Activated CD8-positive, alpha-beta memory T cell treated with anti-CD3 and anti-CD28 coated beads, Interleukin-2, amount 50 U/mL, for 4 hours (primary cell): Measurements from ENCODE around the gene SEMA3D.

ENCODE experiments used
- DNase-seq: peaks from one replicate; pipeline ENCODE4 v3.0.0-alpha.2; 2020

SEMA3D gene

DNA sequence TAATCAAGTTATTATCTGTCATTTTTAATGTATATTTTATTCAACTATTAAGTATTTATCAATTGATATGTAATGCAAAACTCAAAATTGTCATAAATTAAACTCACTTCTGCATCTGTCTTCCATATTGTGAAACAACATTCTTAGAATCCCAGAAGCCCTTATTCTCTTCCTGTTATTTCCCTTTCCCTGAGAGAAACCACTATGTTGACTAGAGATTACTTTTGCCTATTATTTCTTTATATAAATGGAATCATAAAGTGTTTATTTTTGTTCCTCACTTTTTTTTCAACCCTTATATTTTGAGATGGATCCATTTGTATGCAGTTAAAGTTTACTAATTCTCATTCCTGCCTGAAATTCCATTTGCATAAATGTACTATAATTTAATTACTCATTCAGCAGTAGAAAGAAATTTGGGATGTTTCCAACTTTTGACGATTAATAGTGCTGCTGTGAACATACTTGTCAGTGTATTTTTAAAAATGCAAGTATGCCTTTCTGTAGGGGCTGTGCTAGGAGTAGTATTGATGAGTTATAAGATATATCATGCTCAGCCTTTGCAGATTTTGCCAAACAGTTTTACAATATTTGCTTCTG lies 211.2 kb downstream of the SEMA3D start:
- no peak for DNase-seq

DNA sequence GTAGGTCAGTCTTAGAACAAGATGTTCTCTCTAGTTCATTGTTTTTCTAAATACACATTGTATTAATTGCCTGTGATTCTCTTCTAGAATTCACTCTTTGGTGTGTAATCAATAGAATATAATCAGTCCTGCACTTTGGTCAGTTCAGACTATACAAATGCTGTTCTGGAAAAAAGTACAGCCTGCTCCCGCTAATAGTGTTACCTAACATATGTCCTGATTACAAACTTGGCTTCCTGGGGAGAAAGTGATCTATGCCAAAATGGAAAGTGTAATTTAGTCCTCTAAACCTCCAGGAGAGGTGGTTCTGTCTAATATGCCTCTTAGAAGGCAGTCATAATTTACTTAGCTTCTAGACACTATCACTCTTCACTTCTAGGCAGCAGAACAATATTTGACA lies 215.5 kb downstream of the SEMA3D start:
- no peak for DNase-seq

DNA sequence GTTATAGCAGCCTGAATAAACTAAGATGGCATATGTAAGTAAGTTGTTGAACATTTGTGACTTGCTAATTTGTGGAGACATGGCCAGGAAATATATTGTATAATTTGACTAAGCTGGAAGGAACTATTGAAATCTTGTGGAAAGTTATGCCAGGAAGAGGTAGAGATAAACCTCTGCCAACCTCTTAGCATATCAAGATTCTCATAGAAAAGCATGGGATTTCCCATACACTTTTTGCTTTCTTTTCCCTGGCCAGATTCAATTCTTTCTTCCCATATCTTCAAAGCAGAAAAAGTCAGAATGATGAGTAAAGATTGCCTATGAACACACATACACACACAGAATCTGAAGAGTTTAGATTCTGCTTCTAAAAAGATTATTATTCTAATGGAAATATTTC lies 216.2 kb downstream of the SEMA3D start:
- DNase-seq = no peak

DNA sequence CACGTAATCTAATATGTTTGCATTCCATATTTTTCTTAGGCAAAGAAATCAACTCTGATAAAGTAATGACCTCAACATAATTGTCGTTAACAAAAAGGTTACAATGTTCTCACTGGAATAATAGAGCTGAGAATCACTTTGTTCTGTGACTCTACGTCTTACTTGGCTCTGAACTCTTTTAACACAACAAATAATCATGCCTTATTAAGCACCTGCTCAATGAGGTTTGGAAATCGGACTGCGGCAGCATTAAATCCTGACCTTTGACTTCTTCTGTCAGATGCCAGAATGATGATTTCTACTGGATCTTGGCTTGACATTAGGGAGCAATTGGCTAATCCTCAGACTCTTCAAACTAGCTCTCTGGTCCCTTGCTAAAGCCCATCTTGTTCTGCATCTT lies 233.6 kb downstream of the SEMA3D start:
- DNase-seq = no peak

DNA sequence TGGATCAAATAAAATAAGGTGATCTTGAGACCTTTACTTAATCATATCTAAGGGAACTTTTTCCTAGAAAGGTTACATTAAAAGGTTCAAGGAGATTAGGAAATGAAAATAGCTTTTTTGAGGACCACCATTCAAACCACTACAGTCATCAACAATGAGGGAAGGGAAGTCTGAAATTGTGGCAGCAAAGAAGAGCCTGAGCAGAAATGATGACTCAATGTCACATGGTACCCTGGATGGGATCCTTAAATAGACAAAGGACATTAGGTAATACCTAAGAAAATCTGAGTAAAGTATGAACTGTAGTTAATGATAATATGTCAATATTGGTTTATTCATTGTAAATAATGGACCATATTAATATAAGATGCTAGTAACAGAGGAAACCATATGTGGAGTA lies 236.0 kb downstream of the SEMA3D start:
- DNase-seq = no peak

DNA sequence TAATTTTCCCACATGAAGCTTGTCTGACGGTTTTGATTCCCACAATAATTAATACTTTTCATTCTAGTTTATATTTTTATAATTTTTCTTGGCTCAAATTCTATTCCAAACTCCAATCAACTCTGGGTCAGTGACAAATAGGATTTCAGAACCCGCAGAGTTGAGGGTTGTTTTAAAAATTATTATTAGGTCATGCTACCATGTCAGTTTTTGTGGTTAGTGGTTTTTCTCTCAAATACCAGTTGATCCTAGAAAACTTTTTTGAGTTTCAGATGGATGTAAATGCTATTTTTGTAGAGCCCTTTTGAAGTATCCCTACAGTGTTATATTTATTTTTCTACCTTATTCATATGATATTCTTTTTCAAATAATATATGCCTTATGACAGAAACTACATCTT lies 237.4 kb downstream of the SEMA3D start:
- no peak for DNase-seq

DNA sequence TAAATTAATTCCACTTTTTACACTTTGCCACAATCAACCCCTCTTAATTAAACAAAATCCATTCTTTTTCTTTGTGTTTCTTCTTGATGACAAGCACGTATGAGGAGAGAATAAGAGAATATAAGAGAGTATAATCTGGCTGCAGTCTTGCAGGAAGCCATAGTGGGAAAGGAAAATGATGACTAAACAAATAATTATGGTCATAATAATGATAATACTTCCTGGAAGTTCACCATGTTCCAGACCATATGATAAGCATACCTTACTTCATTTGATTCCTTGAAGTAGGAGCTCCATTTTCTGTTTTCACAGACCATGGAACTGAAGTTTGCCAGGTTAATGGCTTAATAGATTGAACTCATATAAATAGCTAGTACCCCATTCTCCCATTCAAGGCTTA lies 237.8 kb downstream of the SEMA3D start:
- DNase-seq = no peak

DNA sequence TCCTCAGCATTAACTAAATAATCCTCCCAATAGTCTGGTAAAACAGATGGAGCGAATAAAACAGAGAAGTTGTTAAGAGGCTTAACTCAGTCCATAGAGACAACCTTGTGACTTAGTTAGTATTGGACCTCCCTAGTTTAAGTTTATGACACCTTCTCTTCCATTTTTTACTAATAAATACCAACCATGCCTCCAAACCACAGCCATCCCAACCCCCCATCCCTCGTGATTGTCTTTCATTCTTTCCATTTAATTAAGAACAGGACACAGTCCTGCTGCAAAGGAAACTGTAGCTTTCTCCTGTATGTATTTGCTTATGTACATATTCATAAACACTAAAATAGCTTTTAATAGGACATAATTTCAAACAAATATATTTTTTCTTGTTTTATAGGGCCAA lies 238.2 kb downstream of the SEMA3D start:
- DNase-seq = no peak

DNA sequence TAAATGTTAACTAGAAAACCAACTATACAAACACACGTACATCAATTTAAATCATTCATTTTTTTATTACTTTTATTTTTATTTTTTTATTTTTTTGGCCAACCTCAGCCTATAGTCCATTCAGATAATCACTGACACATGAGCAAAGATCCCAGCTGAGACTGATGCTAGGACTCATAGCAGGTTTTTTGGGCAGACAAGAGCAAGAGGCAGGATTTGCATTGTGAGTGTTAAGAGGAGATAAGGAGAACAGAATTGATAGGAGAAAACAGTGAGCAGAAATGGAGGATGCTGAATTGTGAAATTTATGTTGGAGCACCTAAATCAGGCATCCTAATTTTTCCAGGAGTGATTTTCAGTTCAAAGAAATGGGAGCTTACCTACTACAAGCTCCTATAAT lies 240.3 kb downstream of the SEMA3D start:
- DNase-seq = no peak
